Measurements from ENCODE around the gene PNMA8B.
"Not testable (repeated sequence)": the region's sequence is repeated elsewhere in the genome, so short reads cannot be mapped to it uniquely, and the experiment has no call there.

Gene PNMA8B

GRCh38 chr19:46513461-46514236, 18.0 kb upstream of the PNMA8B start:
- DNase-seq (ENCODE audit: low read depth), result peak; percentile 49

DNA sequence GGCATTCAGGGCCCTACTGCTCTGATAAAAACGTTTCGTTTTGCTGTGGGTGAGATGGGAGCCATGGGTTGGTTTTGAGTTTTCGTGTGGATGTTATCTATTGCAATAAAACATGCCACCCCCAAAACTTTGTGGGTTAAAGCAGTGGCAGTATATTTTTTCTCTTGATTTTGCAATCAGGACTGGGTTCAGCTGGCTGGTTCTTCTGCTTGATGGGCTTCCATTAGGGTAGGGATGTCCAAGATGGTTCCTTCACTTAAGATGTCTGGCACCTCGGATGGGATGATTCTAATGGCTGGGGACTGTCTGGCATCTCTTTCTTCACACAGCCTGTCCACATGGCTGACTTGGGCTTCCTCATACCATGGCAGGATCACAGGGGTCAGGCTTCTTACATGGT, 15.6 kb upstream of the PNMA8B start:
- no peak for DNase-seq (ENCODE audit: low read depth)

DNA sequence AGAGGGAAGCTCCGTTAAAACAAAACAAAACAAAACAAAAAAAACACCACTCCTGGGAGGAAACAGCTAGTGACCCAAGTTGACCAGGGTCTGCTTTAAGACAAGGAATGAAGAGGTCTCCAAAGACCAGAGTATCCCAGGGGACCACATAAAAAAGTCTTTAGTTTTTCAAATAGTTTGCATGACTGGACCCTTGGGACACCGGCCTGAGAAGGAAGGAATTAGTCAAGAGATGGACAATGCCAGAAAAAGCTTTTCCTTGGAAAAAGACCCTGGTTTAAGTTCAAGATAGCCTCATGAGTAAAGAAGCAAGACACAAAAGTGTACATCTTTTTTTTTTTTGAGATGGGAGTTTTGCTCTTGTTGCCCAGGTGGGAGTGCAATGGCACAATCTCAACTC, 12.5 kb upstream of the PNMA8B start:
- DNase-seq (ENCODE audit: low read depth), result no peak

DNA sequence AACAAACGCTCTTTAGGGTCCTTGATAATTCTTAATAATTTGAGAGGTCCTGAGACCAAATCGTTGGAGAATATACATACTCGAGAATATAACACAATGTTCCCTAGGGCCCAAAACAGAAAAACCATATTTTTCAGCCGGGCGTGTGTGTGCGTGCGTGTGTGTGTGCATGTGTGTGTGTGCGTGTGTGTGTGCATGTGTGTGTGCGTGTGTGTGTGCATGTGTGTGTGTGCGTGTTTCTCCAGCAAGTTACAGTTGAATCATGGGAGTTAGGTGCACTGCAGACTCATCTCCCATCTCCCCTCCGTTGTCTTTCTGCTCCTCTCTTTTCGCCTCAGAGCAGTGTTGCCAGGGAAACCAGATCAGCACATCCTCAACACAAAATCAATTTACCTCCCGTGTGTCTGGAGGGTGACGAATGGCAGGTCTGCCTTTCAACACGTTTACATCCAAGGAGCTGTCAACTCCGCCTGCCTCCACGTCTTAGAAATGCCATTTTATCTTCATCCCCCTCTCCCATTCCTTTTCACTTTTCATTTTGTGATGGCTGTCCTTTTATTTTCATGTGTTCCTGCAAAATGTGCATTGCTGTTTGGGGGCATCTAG, 8.3 kb upstream of the PNMA8B start:
- no peak for DNase-seq (ENCODE audit: low read depth)

DNA sequence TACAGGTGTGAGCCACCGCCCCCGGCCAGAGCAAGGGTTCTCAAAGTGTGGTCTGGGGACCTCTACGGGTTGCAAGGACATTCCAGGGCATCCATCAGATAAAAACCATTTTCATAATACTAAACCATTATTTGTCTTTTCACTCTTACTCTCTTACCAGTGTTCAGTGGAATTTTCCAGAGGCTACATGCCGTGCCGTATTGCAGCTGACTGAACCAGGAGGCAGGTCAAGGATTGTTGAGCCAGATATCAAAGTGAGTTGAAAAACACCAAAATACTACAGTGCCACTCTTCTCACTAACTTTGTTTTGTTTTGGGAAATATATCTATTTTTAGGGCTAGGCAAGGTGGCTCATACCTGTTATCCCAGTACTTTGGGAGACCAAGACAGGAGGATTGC, 7.2 kb upstream of the PNMA8B start:
- DNase-seq (ENCODE audit: low read depth), result no peak

- no peak for DNase-seq (ENCODE audit: low read depth)
These were observed 4.0 kb upstream of the PNMA8B start for GRCh38 chr19:46499692-46500091.

DNA sequence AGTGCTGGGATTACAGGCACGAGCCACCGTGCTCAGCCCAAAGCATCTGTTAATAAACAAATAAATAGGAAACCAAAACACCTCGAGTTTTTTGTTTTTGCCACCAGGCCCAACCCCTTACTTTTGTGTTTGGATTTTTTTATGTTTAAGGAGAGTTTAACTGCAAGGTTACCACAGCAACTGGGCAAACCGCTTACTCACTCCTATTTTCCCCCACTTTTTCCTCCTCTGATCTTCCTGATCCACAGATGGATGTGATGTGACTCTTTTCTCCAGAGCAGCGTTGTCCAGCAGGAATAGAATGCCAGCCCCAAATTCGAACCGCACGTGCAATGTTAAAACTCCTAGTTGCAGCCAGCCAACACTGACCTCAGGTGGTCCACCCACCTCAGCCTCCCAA, 2.1 kb upstream of the PNMA8B start:
- no peak for DNase-seq (ENCODE audit: low read depth)

DNA sequence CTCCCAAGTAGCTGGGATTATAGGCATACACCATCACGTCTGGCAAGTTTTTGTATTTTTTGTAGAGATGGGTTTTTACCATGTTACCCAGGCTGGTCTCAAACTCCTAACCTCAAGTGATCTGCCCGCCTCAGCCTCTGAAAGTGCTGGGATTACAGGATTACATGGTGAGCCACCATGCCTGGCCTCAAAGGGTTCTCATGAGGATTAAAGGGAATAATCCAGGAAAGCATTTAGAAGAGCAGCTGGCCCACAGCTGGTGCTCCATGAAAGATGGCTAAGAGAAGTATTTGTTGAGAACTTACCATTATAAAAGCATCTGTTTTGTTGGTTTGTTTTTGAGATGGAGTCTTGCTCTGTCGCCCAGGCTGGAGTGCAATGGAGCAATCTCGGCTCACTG, 1.2 kb upstream of the PNMA8B start:
- DNase-seq (ENCODE audit: low read depth), result not testable (repeated sequence)

DNA sequence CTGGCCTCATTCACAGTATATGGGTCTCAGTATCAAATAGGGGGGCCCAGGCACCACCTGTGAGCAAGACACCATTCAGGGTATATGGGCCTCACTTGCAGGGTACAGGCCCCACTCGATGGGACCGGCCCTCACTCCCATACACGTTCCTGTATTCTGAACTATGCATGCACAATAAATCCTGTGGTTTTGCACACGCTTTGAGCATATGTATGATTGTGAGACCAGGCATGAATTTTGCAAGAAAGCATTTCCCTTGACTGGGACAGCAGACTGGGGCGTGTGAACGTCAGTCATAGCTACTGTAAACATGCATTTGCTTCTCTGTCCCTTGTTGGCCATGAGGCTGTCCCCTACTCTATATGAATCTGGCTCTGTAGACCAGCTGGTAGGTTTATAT, 637 bp upstream of the PNMA8B start:
- DNase-seq (ENCODE audit: low read depth), result no peak

DNA sequence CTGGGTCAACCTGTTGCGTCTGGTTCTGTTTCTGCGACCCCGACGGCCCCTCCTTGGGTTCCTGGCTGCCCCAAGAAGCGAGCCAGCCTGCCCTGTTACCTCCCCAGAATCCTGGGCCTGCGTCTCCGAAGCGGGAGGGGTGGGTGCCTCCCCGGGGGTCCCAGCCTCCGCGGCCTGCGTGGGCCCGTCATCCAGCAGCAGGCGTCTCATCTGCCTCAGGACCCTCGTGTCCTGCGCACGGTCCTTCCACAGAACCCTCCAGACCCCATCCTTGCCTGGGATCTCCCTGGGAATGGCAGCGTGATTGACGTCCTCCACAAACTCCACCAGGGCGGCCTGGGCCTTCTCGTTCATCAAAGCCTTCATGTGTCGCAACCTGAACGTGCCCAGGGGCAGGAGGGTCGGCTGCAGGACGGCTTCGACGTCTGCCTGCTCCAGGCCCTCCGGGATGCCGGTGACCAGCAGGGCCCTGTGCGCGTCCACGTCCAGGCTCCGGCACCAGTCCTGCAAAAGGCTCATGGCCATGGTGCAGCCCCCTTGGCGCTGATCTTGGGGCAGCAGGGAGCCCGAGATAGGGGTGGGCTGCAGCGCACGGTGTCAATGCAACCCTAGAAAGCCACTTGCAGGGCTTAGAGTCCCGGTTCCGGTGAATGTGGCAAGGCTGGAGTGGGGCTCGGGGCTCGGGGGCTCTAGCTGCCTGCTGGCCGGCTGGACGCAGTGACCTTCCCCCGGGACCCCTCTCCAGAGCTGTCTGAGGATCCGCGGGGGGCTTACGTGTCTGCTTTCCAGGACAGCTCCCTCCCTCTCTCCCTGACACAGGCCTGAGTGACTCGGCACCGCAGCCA, 504 bp downstream of the PNMA8B start:
- no peak for DNase-seq (ENCODE audit: low read depth)

- no peak for DNase-seq (ENCODE audit: low read depth)
These were observed 1.3 kb downstream of the PNMA8B start for GRCh38 chr19:46494146-46494940.

GRCh38 chr19:46493236-46494145, 2.2 kb downstream of the PNMA8B start:
- no peak for DNase-seq (ENCODE audit: low read depth)

- no peak for DNase-seq (ENCODE audit: low read depth)
These were observed 2.8 kb downstream of the PNMA8B start for GRCh38 chr19:46492841-46493235.

GRCh38 chr19:46491975-46492682, 3.5 kb downstream of the PNMA8B start:
- DNase-seq (ENCODE audit: low read depth), result no peak

GRCh38 chr19:46490774-46491173, 4.9 kb downstream of the PNMA8B start:
- DNase-seq (ENCODE audit: low read depth), result no peak

DNA sequence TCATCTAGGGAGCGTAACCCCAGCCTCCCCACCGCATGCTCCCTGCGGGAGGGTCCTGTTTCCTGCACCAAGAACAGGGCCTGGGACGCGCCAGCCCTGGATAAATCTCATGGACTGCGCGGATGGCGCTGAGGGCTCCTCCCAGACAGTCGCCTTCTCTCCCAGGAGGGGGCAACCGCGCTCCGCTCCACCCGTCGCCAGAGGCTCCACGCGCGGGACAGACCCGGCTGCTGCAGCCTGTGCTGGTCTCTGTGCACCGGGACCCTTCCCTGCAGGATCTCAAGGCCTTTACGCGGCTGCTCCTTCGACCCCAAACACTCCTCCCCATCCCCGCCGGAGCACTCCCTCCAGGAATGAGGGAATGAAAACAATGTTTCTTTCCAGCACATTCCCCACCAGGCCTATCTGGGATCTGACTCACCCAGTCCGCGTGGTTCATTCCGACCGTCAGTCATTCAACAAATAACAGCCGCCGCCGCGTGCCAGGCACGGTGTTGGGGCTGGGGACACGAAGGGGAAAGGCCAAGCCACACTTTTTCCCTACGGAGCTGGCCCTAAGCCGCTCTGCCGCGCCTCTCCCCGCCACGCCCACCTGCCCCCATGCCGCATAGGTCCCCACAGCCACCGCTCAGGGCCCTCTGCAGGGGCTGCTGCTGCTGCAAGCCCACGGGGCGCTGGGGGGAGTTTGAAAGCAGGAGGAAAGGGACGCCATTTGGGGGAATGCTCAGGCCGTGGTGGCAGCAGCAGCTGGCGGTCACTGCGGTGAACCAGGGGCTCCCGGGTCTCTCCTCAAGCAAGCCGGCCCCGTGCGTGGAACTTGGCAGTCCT, 6.0 kb downstream of the PNMA8B start:
- DNase-seq (ENCODE audit: low read depth), result no peak

GRCh38 chr19:46488551-46488950, 7.1 kb downstream of the PNMA8B start:
- DNase-seq (ENCODE audit: low read depth), result no peak

DNA sequence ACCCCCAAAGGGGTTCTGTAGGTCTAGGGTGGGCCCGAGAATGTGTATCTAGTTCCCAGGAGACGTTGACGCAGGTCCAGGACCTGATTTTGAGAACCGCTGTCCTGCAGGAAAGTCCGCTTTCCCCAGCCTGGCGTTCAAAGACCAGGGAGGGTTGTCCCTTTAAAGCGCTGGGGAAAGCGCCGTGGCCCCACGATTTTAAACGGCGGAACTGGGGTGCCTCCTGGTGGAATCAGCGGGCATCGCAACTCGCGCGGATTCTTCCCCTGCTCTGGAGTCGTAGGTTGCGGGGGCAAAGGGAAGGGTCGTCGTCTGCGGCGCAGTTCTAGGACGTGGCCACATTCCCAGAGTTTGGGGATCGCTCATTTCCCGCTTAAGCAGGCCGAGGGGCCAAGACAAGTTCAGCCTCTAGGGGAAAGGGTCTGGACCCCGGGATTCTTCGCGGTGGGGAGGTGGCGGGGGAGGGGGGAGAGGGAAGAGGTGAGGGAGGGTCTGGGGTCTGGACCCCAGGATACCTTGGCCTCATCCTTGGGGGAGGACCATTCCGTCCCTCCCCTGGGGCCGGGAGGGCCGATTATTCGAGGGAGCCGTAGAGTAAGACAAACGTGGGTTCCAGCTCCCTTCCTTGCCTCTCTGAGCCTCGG, 7.7 kb downstream of the PNMA8B start:
- DNase-seq (ENCODE audit: low read depth), result peak; percentile 42

GRCh38 chr19:46487178-46487801, 8.4 kb downstream of the PNMA8B start:
- no peak for DNase-seq (ENCODE audit: low read depth)
